Naive thymus-derived CD8-positive, alpha-beta T cell (primary cell): ENCODE results near the gene CHSY1. TPM values are rescaled to one million over a fixed set of nuclear protein-coding genes. Genes with fewer than 3 reads are reported as not detected.
A peak's percentile ranks its signal among the peaks of the same experiment; 100 is the strongest.
"Not testable (repeated sequence)": the region's sequence is repeated elsewhere in the genome, so short reads cannot be mapped to it uniquely, and the experiment has no call there.

ENCODE experiments used
- ATAC-seq, 2 donors: fragments of 150-1000 bp; cut with Tn5 transposase in 1 of 2; sonication (Bioruptor Pico), chemical (Tn5 transposase) in 1 of 2; 1 replicate in 1 of 2; 2 replicates in 1 of 2; pipeline ENCODE4 v1.10.0; 2021; ENCODE audit warnings: mild to moderate bottlenecking in 2 of 2, moderate library complexity in 2 of 2
- POLR2A ChIA-PET: fragments of 350-600 bp; sonication (Branson Sonifier 250); formaldehyde crosslinking; loops from one replicate; lab custom pipeline; 2021; ENCODE audit warnings: antibody characterized with exemption; lab: Charles Lee
- DNase-seq, 10 donors: peaks; one replicate each; pipeline versions ENCODE4 v3.0.0 to v3.0.0-alpha.2; 2020 to 2022
- H3K27ac Mint-ChIP-seq, 10 donors: one replicate each; pipeline ENCODE4 v1.8.0; 2020 to 2022; ENCODE audit warnings: mild to moderate bottlenecking in 10 of 10, mixed read lengths in 10 of 10, moderate library complexity in 4 of 10, inconsistent platforms in 1 of 10
- H3K27me3 Mint-ChIP-seq, 5 donors: one replicate each; pipeline ENCODE4 v1.8.0; 2021 to 2022; ENCODE audit warnings: mixed read lengths in 5 of 5
- H3K36me3 Mint-ChIP-seq, 3 donors: one replicate each; pipeline ENCODE4 v1.8.0; 2020 to 2022; ENCODE audit warnings: mixed read lengths in 3 of 3, mild to moderate bottlenecking in 2 of 3, inconsistent platforms in 1 of 3
- H3K4me1 Mint-ChIP-seq, 4 donors: one replicate each; pipeline ENCODE4 v1.8.0; 2021 to 2022; ENCODE audit warnings: mixed read lengths in 4 of 4
- H3K4me3 Mint-ChIP-seq, 10 donors: one replicate each; pipeline ENCODE4 v1.8.0; 2020 to 2022; ENCODE audit warnings: mild to moderate bottlenecking in 10 of 10, mixed read lengths in 10 of 10, moderate library complexity in 6 of 10, inconsistent platforms in 1 of 10
- H3K9me3 Mint-ChIP-seq, 9 donors: one replicate each; pipeline ENCODE4 v1.8.0; 2020 to 2022; ENCODE audit warnings: mixed read lengths in 9 of 9, mild to moderate bottlenecking in 3 of 9, inconsistent platforms in 1 of 9, moderate library complexity in 1 of 9
- polyA plus RNA-seq, 3 donors: library from polyadenylated mRNA; unstranded; fragments of 300-500 nt; fragmentation: Illumina TruSeq; gene quantifications; one replicate each; pipeline ENCODE4 v1.2.3, GENCODE V29; 2021
- total RNA-seq, 8 experiments: library from RNA in 2 of 8; stranded (reverse) in 2 of 8; gene quantifications; one replicate each; pipeline ENCODE4 v1.2.3 and lab custom pipeline; 2021 to 2026

Gene CHSY1
- total and polyA plus RNA-seq, 5 experiments from 2014 or later, result 0.96 to 12.9 (median 1.7) TPM

DNA sequence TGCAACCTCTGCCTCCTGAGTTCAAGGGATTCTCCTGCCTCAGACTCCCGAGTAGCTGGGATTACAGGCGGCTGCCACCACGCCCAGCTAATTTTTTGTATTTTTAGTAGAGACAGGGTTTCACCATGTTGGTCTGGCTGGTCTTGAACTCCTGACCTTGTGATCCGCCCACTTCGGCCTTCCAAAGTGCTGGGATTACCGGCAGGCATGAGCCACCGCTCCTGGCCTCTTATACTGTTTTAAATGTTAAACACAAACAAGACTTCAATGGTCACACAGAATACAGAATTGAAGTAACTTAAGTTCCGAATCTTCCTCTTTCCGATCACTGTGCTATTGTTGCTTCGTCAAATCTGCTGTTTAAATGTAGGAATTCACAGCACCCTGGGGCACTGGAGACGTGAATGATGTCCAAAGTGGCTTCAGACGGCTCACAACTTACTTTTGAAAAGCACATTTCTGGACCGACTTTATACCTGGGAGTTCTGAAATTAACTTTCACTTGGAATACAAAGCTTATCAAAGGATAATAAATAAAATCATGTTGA lies 125.9 kb downstream of the CHSY1 start:
- peak overlapping the region in 9 of 10 donors; percentile 10 to 98 (median 89) for H3K27ac Mint-ChIP-seq
- H3K4me3 Mint-ChIP-seq, result peak overlapping the region in 2 of 10 donors; percentile 78 to 81
- DNase-seq, ATAC-seq, H3K9me3 Mint-ChIP-seq, H3K27me3 Mint-ChIP-seq, H3K36me3 Mint-ChIP-seq: not testable (repeated sequence)
- peaks cover 36 to 79% (median 53%) of the 10 kb centered on the region in 4 donors for H3K4me1 Mint-ChIP-seq
- POLR2A ChIA-PET, result interaction anchor here (1.5 kb wide), 1 partner anchor 117 kb away, joined by 3 read pairs; no protein-coding TSS in a partner anchor

Other genes starting within 250 kb of the CHSY1 start
- gene SELENOS, start 25.4 kb upstream of the CHSY1 start, total RNA-seq, result 10 to 100 TPM; 26.7 to 30.6 TPM
- gene SELENOS, start 25.4 kb upstream of the CHSY1 start, polyA plus RNA-seq, result 10 to 100 TPM; 38.8 to 64.4 (median 39.8) TPM
- 100 to 1,000 TPM; 125 to 136 TPM for gene SNRPA1, start 43.2 kb upstream of the CHSY1 start, total RNA-seq
- 10 to 100 TPM; 52.5 to 68.1 (median 58.1) TPM for gene SNRPA1, start 43.2 kb upstream of the CHSY1 start, polyA plus RNA-seq
- gene PCSK6, start 237.7 kb upstream of the CHSY1 start, total RNA-seq, result 1 to 10 TPM; 2.9 to 6.7 TPM
- gene PCSK6, start 237.7 kb upstream of the CHSY1 start, polyA plus RNA-seq, result 1 to 10 TPM in 1 of 3 donors, under 1 TPM in 2; 0.04 to 1.3 (median 0.66) TPM